DOHH2 (cell line): ENCODE results near the gene SOX5.

Source experiments
- H3F3A ChIP-seq: fragments of 200-600 bp; sonication (generic), shearing (Covaris generic); 2 replicates; pipeline ENCODE4 v1.6.0; 2016; ENCODE audit warnings: antibody characterized with exemption, mild to moderate bottlenecking; ENCODE audit not compliant: control insufficient read depth, insufficient read depth
- H3K27ac ChIP-seq: fragments of 200-600 bp; sonication (generic); 2 replicates; pipeline ENCODE4 v1.5.1; 2014; ENCODE audit warnings: low read depth, mild to moderate bottlenecking, low read length, moderate library complexity
- H3K27me3 ChIP-seq: fragments of 200-600 bp; sonication (generic); 2 replicates; pipeline ENCODE4 v1.6.1; 2014; ENCODE audit warnings: mild to moderate bottlenecking, low read length, mixed read lengths; ENCODE audit not compliant: control insufficient read depth
- H3K36me3 ChIP-seq: fragments of 200-600 bp; sonication (generic); 2 replicates; pipeline ENCODE4 v1.6.1; 2014; ENCODE audit warnings: mild to moderate bottlenecking, low read length, moderate library complexity, mixed read lengths; ENCODE audit not compliant: control insufficient read depth
- H3K4me1 ChIP-seq: fragments of 200-600 bp; sonication (generic); 2 replicates; pipeline ENCODE4 v1.6.1; 2014; ENCODE audit warnings: mild to moderate bottlenecking, low read length, mixed read lengths; ENCODE audit not compliant: control insufficient read depth
- H3K4me2 ChIP-seq: fragments of 200-600 bp; sonication (generic); 2 replicates; pipeline ENCODE4 v1.6.0; 2014; ENCODE audit warnings: mild to moderate bottlenecking, low read length, moderate library complexity
- H3K4me3 ChIP-seq: fragments of 200-600 bp; sonication (generic); 2 replicates; pipeline ENCODE4 v1.5.1; 2014; ENCODE audit warnings: mild to moderate bottlenecking, low read length, mixed read lengths
- H3K79me2 ChIP-seq: fragments of 200-600 bp; sonication (generic); 2 replicates; pipeline ENCODE4 v1.6.1; 2014; ENCODE audit warnings: mild to moderate bottlenecking, low read length, mixed read lengths; ENCODE audit not compliant: control insufficient read depth
- H3K9me2 ChIP-seq: fragments of 200-600 bp; sonication (generic); replicated peaks from 2 replicates; pipeline ENCODE4 v1.6.1; 2014; ENCODE audit warnings: mild to moderate bottlenecking, low read length, mixed read lengths; ENCODE audit not compliant: control insufficient read depth
- H3K9me3 ChIP-seq: fragments of 200-600 bp; sonication (generic); 2 replicates; pipeline ENCODE4 v1.6.1; 2014; ENCODE audit warnings: antibody characterized with exemption, low read length, mixed read lengths; ENCODE audit not compliant: control insufficient read depth, insufficient read depth
- H4K20me1 ChIP-seq: fragments of 200-600 bp; sonication (generic); 2 replicates; pipeline ENCODE4 v1.6.0; 2014; ENCODE audit warnings: low read depth, mild to moderate bottlenecking, antibody characterized with exemption, low read length, moderate library complexity; ENCODE audit not compliant: control insufficient read depth, insufficient read depth
- EZH2phosphoT487 ChIP-seq: fragments of 200-600 bp; sonication (generic); IDR thresholded peaks from 2 replicates; pipeline ENCODE4 v1.6.1; 2017; ENCODE audit warnings: borderline replicate concordance, mild to moderate bottlenecking, antibody characterized with exemption, low read length, moderate library complexity, mixed read lengths
- TF ChIP-seq, protein P1 (sequence below): fragments of 200-600 bp; sonication (generic); IDR thresholded peaks from one replicate; pipeline ENCODE4 v1.5.1; 2014; ENCODE audit warnings: antibody characterized with exemption, mild to moderate bottlenecking, low read depth, low read length; ENCODE audit not compliant: poor library complexity, severe bottlenecking

Gene SOX5

DNA sequence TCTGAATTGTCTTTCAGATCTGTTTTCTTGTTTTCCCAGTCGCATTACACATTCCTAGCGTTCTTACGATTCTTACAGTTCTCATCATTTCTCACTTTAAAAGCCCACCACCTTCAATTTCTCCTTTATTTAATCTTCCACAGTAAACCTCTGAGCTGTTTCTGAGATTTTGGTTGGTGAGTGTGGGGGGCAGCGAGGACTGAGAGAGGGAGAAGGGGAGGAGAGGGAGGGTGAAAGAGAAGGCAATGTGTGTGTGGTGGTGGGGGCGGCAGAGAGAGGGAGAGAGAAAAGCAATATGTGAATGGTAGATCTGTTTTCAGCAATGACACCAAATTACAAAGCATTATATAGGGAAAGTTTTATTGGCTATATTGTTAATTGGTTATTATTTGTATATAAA lies 282.6 kb downstream of the SOX5 start:
- no peak overlapping the region for H3K4me2 ChIP-seq
- H3K9me2 ChIP-seq, result no peaks in the 10 kb centered on the region
- H3F3A ChIP-seq, result no peaks in the 10 kb centered on the region
- no peaks in the 10 kb centered on the region for H3K9me3 ChIP-seq
- no peaks in the 10 kb centered on the region for H4K20me1 ChIP-seq
- H3K4me1 ChIP-seq, result no peaks in the 10 kb centered on the region
- TF ChIP-seq, protein P1, sequence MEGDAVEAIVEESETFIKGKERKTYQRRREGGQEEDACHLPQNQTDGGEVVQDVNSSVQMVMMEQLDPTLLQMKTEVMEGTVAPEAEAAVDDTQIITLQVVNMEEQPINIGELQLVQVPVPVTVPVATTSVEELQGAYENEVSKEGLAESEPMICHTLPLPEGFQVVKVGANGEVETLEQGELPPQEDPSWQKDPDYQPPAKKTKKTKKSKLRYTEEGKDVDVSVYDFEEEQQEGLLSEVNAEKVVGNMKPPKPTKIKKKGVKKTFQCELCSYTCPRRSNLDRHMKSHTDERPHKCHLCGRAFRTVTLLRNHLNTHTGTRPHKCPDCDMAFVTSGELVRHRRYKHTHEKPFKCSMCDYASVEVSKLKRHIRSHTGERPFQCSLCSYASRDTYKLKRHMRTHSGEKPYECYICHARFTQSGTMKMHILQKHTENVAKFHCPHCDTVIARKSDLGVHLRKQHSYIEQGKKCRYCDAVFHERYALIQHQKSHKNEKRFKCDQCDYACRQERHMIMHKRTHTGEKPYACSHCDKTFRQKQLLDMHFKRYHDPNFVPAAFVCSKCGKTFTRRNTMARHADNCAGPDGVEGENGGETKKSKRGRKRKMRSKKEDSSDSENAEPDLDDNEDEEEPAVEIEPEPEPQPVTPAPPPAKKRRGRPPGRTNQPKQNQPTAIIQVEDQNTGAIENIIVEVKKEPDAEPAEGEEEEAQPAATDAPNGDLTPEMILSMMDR, result no peak
- TF ChIP-seq EZH2phosphoT487, result no peak
- H3K36me3 ChIP-seq, result no peaks in the 10 kb centered on the region
- no peak overlapping the region for H3K27ac ChIP-seq
- no peaks in the 10 kb centered on the region for H3K27me3 ChIP-seq
- H3K79me2 ChIP-seq, result no peaks in the 10 kb centered on the region
- H3K4me3 ChIP-seq, result no peak overlapping the region

DNA sequence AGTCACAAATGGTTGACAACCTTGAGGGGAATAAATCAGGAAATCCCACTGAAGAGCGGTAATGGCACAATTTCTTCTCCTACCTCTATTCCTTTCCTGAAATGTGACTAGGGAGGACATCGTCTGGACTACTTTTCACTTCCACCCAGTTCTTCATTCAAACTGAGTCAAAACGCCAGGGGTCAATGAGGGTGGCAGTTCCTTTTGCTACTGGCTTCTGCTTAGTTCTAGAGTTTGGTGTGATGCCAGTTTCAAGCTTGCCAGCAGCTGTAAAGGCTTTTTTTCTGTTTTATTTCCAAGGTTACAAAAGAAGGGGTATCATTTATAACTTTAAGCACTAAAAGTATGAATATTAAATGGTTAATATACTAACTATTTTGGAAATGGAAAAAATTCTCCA lies 286.5 kb downstream of the SOX5 start:
- H3F3A ChIP-seq, result no peaks in the 10 kb centered on the region
- no peaks in the 10 kb centered on the region for H3K79me2 ChIP-seq
- H3K9me2 ChIP-seq, result no peaks in the 10 kb centered on the region
- H4K20me1 ChIP-seq, result no peaks in the 10 kb centered on the region
- H3K9me3 ChIP-seq, result no peaks in the 10 kb centered on the region
- H3K4me1 ChIP-seq, result no peaks in the 10 kb centered on the region
- H3K27ac ChIP-seq, result no peak overlapping the region
- H3K36me3 ChIP-seq, result no peaks in the 10 kb centered on the region
- H3K4me3 ChIP-seq, result no peak overlapping the region
- TF ChIP-seq, protein P1, result no peak
- TF ChIP-seq EZH2phosphoT487, result no peak
- no peaks in the 10 kb centered on the region for H3K27me3 ChIP-seq
- H3K4me2 ChIP-seq, result no peak overlapping the region

DNA sequence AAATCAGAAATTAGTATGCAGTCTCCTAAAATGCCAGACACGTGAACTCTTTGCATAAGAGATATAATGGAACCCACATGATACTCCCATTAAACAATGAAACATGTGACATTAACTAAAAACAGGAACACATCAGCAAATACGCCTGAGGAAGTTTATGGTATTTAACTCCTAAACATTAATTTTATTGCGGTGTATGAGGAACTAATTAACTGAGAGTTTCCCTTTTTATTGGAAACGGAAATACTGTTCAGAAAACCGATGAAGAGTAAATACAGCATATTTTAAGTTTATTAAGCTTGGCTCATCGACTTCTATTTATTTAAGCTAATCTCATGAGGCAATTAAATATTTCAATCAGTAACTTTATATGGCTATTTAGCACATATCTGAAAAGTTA lies 290.3 kb downstream of the SOX5 start:
- TF ChIP-seq, protein P1, result no peak
- no peak for TF ChIP-seq EZH2phosphoT487
- H3K4me2 ChIP-seq, result no peak overlapping the region
- no peaks in the 10 kb centered on the region for H3K36me3 ChIP-seq
- no peaks in the 10 kb centered on the region for H4K20me1 ChIP-seq
- H3K4me1 ChIP-seq, result no peaks in the 10 kb centered on the region
- no peaks in the 10 kb centered on the region for H3K9me3 ChIP-seq
- H3K27ac ChIP-seq, result no peak overlapping the region
- H3F3A ChIP-seq, result no peaks in the 10 kb centered on the region
- no peak overlapping the region for H3K4me3 ChIP-seq
- H3K27me3 ChIP-seq, result no peaks in the 10 kb centered on the region
- no peaks in the 10 kb centered on the region for H3K9me2 ChIP-seq
- no peaks in the 10 kb centered on the region for H3K79me2 ChIP-seq

DNA sequence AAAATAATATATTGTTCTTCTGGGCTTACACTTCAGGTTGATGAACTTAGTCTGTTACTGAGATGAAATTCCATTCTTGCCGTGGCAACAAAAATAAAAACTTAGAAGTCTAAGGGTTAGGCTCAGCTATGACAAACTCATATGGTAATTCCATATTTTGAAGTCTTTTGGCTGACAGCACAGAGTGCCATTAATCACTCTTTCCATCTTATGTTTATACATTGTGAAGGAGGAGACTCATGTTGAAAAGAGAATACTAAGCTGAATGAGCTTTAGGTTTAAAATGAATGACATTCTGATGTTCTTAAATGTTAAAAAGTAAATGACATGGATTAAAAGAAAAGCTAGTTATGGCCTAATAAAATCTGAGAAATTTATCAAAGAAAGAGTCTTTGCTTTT lies 291.9 kb downstream of the SOX5 start:
- no peaks in the 10 kb centered on the region for H3K79me2 ChIP-seq

More for the DNA sequence above, 291.9 kb downstream of the SOX5 start:
- Histone ChIP-seq H3K4me2 (no peak overlapping the region), H3K4me1 (no peaks in the 10 kb centered on the region), H3K4me3 (no peak overlapping the region), H3F3A (no peaks in the 10 kb centered on the region), H3K9me3 (no peaks in the 10 kb centered on the region), H3K36me3 (no peaks in the 10 kb centered on the region), H3K27me3 (no peaks in the 10 kb centered on the region), H3K9me2 (no peaks in the 10 kb centered on the region), H4K20me1 (no peaks in the 10 kb centered on the region), H3K27ac (no peak overlapping the region)
- TF ChIP-seq EZH2phosphoT487, result no peak
- TF ChIP-seq, protein P1, result no peak
